ENCODE results near the gene ITGA2.
A peak's percentile ranks its signal among the peaks of the same experiment; 100 is the strongest.

ITGA2 gene

GRCh38 chr5:53063791-53064190 is 74.6 kb downstream of the ITGA2 start:
- DNase-seq, result peak; percentile 36

- no peak for DNase-seq
Observed at GRCh38 chr5:53066088-53066487, 76.9 kb downstream of the ITGA2 start.

- peak; percentile 35 for DNase-seq
Observed at GRCh38 chr5:53067641-53068040, 78.5 kb downstream of the ITGA2 start.

- no peak for DNase-seq
Observed at GRCh38 chr5:53068291-53068836, 79.2 kb downstream of the ITGA2 start.

GRCh38 chr5:53069626-53070025 is 80.5 kb downstream of the ITGA2 start:
- peak; percentile 71 for DNase-seq

- DNase-seq, result peak; percentile 1
Observed at GRCh38 chr5:53071298-53071697, 82.1 kb downstream of the ITGA2 start.

GRCh38 chr5:53071738-53072137 is 82.6 kb downstream of the ITGA2 start:
- peak; percentile 32 for DNase-seq

GRCh38 chr5:53073348-53073747 is 84.2 kb downstream of the ITGA2 start:
- no peak for DNase-seq

- peak; percentile 2 for DNase-seq
Observed at GRCh38 chr5:53076014-53076583, 86.9 kb downstream of the ITGA2 start.

- DNase-seq, result no peak
Observed at GRCh38 chr5:53080271-53080670, 91.1 kb downstream of the ITGA2 start.

- no peak for DNase-seq
Observed at GRCh38 chr5:53083927-53084326, 94.8 kb downstream of the ITGA2 start.

GRCh38 chr5:53084546-53085255 is 95.5 kb downstream of the ITGA2 start:
- no peak for DNase-seq

- DNase-seq, result no peak
Observed at GRCh38 chr5:53087171-53087570, 98.0 kb downstream of the ITGA2 start.

GRCh38 chr5:53087621-53088121 is 98.5 kb downstream of the ITGA2 start:
- no peak for DNase-seq

GRCh38 chr5:53089481-53089991 is 100.4 kb downstream of the ITGA2 start:
- peak; percentile 5 for DNase-seq

- DNase-seq, result no peak
Observed at GRCh38 chr5:53090229-53090628, 101.1 kb downstream of the ITGA2 start.

GRCh38 chr5:53091289-53091688 is 102.1 kb downstream of the ITGA2 start:
- peak; percentile 67 for DNase-seq

GRCh38 chr5:53092242-53092641 is 103.1 kb downstream of the ITGA2 start:
- DNase-seq, result no peak

- DNase-seq, result no peak
Observed at GRCh38 chr5:53095217-53095616, 106.1 kb downstream of the ITGA2 start.

GRCh38 chr5:53095931-53096525 is 106.9 kb downstream of the ITGA2 start:
- peak; percentile 56 for DNase-seq

- DNase-seq, result peak; percentile 89
Observed at GRCh38 chr5:53099546-53099945, 110.4 kb downstream of the ITGA2 start.

GRCh38 chr5:53100606-53101005 is 111.5 kb downstream of the ITGA2 start:
- no peak for DNase-seq

GRCh38 chr5:53105611-53106300 is 116.6 kb downstream of the ITGA2 start:
- DNase-seq, result no peak

Data from fibroblast of skin of back (primary cell).